ENCODE results near the gene KRI1.

GRCh38 chr19:10566658-10567410 is 1.0 kb upstream of the KRI1 start:
- TF ChIP-seq POLR2AphosphoS5 (IDR thresholded peaks at IDR 0.05), result no peak
- TF ChIP-seq EP300 (IDR thresholded peaks at IDR 0.05), result no peak
- no peak for TF ChIP-seq POLR2A (IDR thresholded peaks at IDR 0.05; ENCODE audit: low read depth)

Measured in esophagus muscularis mucosa (tissue), 3 donors.